Bronchial epithelial cell (primary cell): ENCODE measurements around the gene KLK11. TPM values are rescaled to one million over a fixed set of nuclear protein-coding genes. Genes with fewer than 3 reads are reported as not detected.

ENCODE experiments used
- DNase-seq: peaks from one replicate; pipeline ENCODE4 v3.0.0-alpha.2; 2010; ENCODE audit warnings: low read depth
- FAIRE-seq: peaks from 2 replicates; lab custom pipeline; 2011; peaks lifted over from hg19 to GRCh38; lab: Jason Lieb, UNC
- H3K27me3 ChIP-seq: 2 replicates; pipeline ENCODE4 v1.5.1; 2011; ENCODE audit warnings: low read length; ENCODE audit not compliant: control insufficient read depth, insufficient read depth
- H3K36me3 ChIP-seq: 2 replicates; pipeline ENCODE4 v1.5.1; 2011; ENCODE audit warnings: low read length; ENCODE audit not compliant: control insufficient read depth, insufficient read depth
- H3K4me3 ChIP-seq: 2 replicates; pipeline ENCODE4 v1.5.1; 2011; ENCODE audit warnings: mild to moderate bottlenecking, low read depth, low read length, control low read depth
- total RNA-seq: library from RNA; depleted of rRNA; stranded (reverse); fragments of >200 nt; gene quantifications from 2 replicates; pipeline ENCODE4 v1.2.1, GENCODE V29; 2014
- TF ChIP-seq, protein P1 (sequence below): IDR thresholded peaks from 2 replicates; pipeline ENCODE4 v1.5.1; 2011; ENCODE audit warnings: mild to moderate bottlenecking, moderate library complexity, low read length, control low read depth, inconsistent platforms; ENCODE audit not compliant: insufficient read depth, severe bottlenecking

The KLK11 gene
- total RNA-seq, 1 donor from 2014 or later, result 1.6 TPM

DNA sequence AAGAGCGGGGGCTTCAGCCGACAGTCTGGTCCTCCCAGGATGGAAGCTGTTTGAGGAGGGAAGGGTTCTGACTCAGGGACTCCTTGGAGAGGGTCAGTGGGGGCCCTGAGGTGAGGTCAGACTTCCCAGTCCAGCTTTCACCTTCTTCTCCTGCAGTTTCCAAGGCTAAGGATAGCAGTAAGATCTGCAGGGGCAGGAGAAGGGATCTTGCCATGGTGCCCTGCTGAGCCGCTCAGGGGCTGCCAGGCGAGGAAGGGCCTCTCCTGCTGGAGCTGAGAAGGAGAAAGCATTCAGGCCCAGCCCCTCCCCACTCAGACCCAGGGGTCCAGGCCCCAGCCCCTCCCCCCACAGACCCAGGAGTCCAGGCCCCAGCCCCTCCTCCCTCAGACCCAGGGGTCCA, 44.2 kb downstream of the KLK11 start:
- H3K27me3 ChIP-seq, result peaks cover 8% of the 10 kb centered on the region
- no peaks in the 10 kb centered on the region for H3K36me3 ChIP-seq
- FAIRE-seq, result no peak
- no peak overlapping the region for H3K4me3 ChIP-seq
- TF ChIP-seq, protein P1, sequence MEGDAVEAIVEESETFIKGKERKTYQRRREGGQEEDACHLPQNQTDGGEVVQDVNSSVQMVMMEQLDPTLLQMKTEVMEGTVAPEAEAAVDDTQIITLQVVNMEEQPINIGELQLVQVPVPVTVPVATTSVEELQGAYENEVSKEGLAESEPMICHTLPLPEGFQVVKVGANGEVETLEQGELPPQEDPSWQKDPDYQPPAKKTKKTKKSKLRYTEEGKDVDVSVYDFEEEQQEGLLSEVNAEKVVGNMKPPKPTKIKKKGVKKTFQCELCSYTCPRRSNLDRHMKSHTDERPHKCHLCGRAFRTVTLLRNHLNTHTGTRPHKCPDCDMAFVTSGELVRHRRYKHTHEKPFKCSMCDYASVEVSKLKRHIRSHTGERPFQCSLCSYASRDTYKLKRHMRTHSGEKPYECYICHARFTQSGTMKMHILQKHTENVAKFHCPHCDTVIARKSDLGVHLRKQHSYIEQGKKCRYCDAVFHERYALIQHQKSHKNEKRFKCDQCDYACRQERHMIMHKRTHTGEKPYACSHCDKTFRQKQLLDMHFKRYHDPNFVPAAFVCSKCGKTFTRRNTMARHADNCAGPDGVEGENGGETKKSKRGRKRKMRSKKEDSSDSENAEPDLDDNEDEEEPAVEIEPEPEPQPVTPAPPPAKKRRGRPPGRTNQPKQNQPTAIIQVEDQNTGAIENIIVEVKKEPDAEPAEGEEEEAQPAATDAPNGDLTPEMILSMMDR, result no peak
- no peak for DNase-seq

- TF ChIP-seq, protein P1, result no peak
- no peaks in the 10 kb centered on the region for H3K36me3 ChIP-seq
- peaks cover 8% of the 10 kb centered on the region for H3K27me3 ChIP-seq
- no peak overlapping the region for H3K4me3 ChIP-seq
- FAIRE-seq (no peak), DNase-seq (no peak)
Observed at GRCh38 chr19:50981587-50982146, 44.7 kb downstream of the KLK11 start.

DNA sequence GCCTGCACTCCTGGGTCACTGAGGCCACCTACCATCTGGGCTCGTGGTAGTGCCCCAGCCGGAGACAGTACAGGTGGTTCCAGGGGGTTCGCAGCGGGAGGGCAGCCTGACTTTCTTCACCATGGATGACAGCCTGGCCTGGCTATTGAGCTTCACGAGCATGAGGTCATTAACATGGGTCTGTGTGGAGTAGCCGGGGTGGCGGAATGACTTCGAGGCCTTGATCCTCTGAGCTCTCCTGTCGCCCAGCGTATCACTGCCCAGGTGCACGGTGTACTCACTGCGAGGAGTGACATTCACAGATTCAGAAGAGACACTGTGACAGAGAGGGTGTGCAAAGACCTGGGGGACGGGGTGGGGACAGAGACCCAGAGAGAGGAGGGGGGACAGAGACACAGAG, 46.2 kb downstream of the KLK11 start:
- Histone ChIP-seq H3K36me3 (no peaks in the 10 kb centered on the region), H3K4me3 (no peak overlapping the region), H3K27me3 (peaks cover 8% of the 10 kb centered on the region)
- TF ChIP-seq, protein P1, result no peak
- FAIRE-seq (no peak), DNase-seq (no peak)

GRCh38 chr19:50979758-50980157, 46.7 kb downstream of the KLK11 start:
- TF ChIP-seq, protein P1, result no peak
- peaks cover 8% of the 10 kb centered on the region for H3K27me3 ChIP-seq

GRCh38 chr19:50978772-50979390, 47.5 kb downstream of the KLK11 start:
- Histone ChIP-seq H3K27me3 (peaks cover 6% of the 10 kb centered on the region), H3K36me3 (no peaks in the 10 kb centered on the region), H3K4me3 (no peak overlapping the region)
- FAIRE-seq (no peak), DNase-seq (peak; percentile 27)
- TF ChIP-seq, protein P1, result no peak

More at GRCh38 chr19:50979758-50980157, 46.7 kb downstream of the KLK11 start:
- no peaks in the 10 kb centered on the region for H3K36me3 ChIP-seq
- FAIRE-seq (no peak), DNase-seq (no peak)
- H3K4me3 ChIP-seq, result no peak overlapping the region

DNA sequence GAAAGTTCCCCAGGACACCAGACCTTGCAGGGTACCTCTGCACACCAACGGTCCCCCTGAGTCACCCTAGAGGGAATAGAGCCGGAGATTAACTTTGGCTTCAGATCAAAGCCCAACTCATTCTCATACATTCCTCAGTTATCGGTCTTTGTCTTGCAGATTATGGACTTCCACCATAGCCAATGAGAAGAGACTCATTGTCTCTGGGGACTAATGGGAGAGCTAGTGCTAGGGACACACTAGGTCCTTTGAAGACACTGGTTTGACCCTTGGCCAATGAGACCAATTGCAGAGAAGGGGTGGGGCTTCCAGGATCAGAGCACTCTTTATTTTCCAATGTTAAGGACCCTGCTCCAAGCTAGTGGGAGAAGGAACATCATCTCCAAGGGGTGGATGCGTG, 48.8 kb downstream of the KLK11 start:
- no peak for FAIRE-seq
- Histone ChIP-seq H3K36me3 (no peaks in the 10 kb centered on the region), H3K27me3 (peaks cover 4% of the 10 kb centered on the region), H3K4me3 (no peak overlapping the region)
- TF ChIP-seq, protein P1, result no peak
- DNase-seq, result no peak
